Measurements from ENCODE around the gene PPP1CB.
"Not testable (repeated sequence)": the region's sequence is repeated elsewhere in the genome, so short reads cannot be mapped to it uniquely, and the experiment has no call there.

- not testable (repeated sequence) for TF ChIP-seq CTCF, POLR2A (IDR thresholded peaks at IDR 0.05)
Observed at GRCh38 chr2:28742619-28743018, 9.0 kb upstream of the PPP1CB start.
